GM19372 (cell line): ENCODE results near the gene ABR.
"Not testable (repeated sequence)": the region's sequence is repeated elsewhere in the genome, so short reads cannot be mapped to it uniquely, and the experiment has no call there.

Experiments used
- ATAC-seq: cut with Tn5 transposase; IDR thresholded peaks from one replicate; pipeline ENCODE4 v1.9.1; 2021; ENCODE audit warnings: mild to moderate bottlenecking, low read depth, moderate library complexity; ENCODE audit not compliant: unreplicated experiment

The ABR gene

GRCh38 chr17:1203111-1203966 lies 23.6 kb upstream of the ABR start:
- no peak for ATAC-seq

- no peak for ATAC-seq
Measured at GRCh38 chr17:1202291-1202690, 22.5 kb upstream of the ABR start.

GRCh38 chr17:1201132-1201702 lies 21.4 kb upstream of the ABR start:
- ATAC-seq, result no peak

- ATAC-seq, result not testable (repeated sequence)
Measured at GRCh38 chr17:1199271-1199743, 19.5 kb upstream of the ABR start.

- no peak for ATAC-seq
Measured at GRCh38 chr17:1197781-1198490, 18.2 kb upstream of the ABR start.

- ATAC-seq, result no peak
Measured at GRCh38 chr17:1197379-1197778, 17.6 kb upstream of the ABR start.

- no peak for ATAC-seq
Measured at GRCh38 chr17:1196946-1197345, 17.2 kb upstream of the ABR start.

GRCh38 chr17:1192911-1193699 lies 13.3 kb upstream of the ABR start:
- no peak for ATAC-seq

- ATAC-seq, result no peak
Measured at GRCh38 chr17:1190751-1191331, 11.1 kb upstream of the ABR start.

- ATAC-seq, result no peak
Measured at GRCh38 chr17:1188812-1189504, 9.2 kb upstream of the ABR start.

GRCh38 chr17:1186923-1187771 lies 7.4 kb upstream of the ABR start:
- ATAC-seq, result no peak

GRCh38 chr17:1186214-1186820 lies 6.5 kb upstream of the ABR start:
- no peak for ATAC-seq

- peak; percentile 38 for ATAC-seq
Measured at GRCh38 chr17:1183171-1183873, 3.5 kb upstream of the ABR start.

GRCh38 chr17:1182811-1183170 lies 3.0 kb upstream of the ABR start:
- no peak for ATAC-seq

- no peak for ATAC-seq
Measured at GRCh38 chr17:1181753-1182137, 2.0 kb upstream of the ABR start.

GRCh38 chr17:1180958-1181752 lies 1.4 kb upstream of the ABR start:
- ATAC-seq, result peak; percentile 34
